Measurements from ENCODE around the gene MARCHF2.
"Not testable (repeated sequence)": the region's sequence is repeated elsewhere in the genome, so short reads cannot be mapped to it uniquely, and the experiment has no call there.

DNA sequence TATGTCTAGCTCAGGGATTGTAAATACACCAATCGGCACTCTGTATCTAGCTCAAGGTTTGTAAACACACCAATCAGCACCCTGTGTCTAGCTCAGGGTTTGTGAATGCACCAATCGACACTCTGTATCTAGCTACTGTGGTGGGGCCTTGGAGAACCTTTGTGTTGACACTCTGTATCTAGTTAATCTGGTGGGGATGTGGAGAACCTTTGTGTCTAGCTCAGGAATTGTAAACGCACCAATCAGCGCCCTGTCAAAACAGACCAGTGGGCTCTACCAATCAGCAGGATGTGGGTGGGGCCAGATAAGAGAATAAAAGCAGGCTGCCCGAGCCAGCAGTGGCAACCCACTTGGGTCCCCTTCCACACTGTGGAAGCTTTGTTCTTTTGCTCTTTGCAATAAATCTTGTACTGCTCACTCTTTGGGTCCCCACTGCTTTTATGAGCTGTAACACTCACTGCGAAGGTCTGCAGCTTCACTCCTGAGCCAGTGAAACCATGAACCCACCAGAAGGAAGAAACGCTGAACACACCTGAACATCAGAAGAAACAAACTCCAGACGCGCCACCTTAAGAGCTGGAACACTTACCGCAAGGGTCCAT is 36.6 kb upstream of the MARCHF2 start:
- TF ChIP-seq, protein P1, sequence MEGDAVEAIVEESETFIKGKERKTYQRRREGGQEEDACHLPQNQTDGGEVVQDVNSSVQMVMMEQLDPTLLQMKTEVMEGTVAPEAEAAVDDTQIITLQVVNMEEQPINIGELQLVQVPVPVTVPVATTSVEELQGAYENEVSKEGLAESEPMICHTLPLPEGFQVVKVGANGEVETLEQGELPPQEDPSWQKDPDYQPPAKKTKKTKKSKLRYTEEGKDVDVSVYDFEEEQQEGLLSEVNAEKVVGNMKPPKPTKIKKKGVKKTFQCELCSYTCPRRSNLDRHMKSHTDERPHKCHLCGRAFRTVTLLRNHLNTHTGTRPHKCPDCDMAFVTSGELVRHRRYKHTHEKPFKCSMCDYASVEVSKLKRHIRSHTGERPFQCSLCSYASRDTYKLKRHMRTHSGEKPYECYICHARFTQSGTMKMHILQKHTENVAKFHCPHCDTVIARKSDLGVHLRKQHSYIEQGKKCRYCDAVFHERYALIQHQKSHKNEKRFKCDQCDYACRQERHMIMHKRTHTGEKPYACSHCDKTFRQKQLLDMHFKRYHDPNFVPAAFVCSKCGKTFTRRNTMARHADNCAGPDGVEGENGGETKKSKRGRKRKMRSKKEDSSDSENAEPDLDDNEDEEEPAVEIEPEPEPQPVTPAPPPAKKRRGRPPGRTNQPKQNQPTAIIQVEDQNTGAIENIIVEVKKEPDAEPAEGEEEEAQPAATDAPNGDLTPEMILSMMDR (IDR thresholded peaks at IDR 0.05): not testable (repeated sequence)
- TF ChIP-seq POLR2AphosphoS5 (IDR thresholded peaks at IDR 0.05): not testable (repeated sequence)

Measured in transverse colon (tissue), 4 donors.